K562 (cell line): Measurements from ENCODE around the gene HFE. TPM values are rescaled to one million over a fixed set of nuclear protein-coding genes. Genes with fewer than 3 reads are reported as not detected.

ENCODE experiments used
- RBM22 ChIP-seq: fragments of 200-400 bp; formaldehyde crosslinking; IDR thresholded peaks from 2 replicates; pipeline ENCODE4 v1.6.1; 2018; ENCODE audit warnings: low read length, low read depth; ENCODE audit not compliant: poor library complexity, severe bottlenecking
- RFX5 ChIP-seq: IDR thresholded peaks from 2 replicates; pipeline ENCODE4 v1.6.1; 2011; ENCODE audit warnings: low read depth, mild to moderate bottlenecking, improper control_type of control experiment, low read length
- polyA plus RNA-seq, 8 experiments: library from polyadenylated mRNA; depleted of rRNA in 4 of 8; stranded (reverse) in 5 of 8; unstranded in 3 of 8; fragments of >200 nt; fragmentation: Nextera tagmentation in 2 of 8; fragmentation: Illumina TruSeq in 1 of 8; extraction: Ambion mirVana in 2 of 8; extraction: Trizol in 1 of 8; gene quantifications; 2 replicates each; pipeline versions ENCODE4 v1.2.1 to v1.2.3, GENCODE V29; 2011 to 2014; ENCODE audit warnings: inconsistent platforms in 1 of 8, missing spikeins in 1 of 8
- total RNA-seq, 7 experiments: library from RNA; depleted of rRNA in 6 of 7; stranded (reverse); fragments of >200 nt in 6 of 7; fragmentation: Illumina TruSeq in 2 of 7; extraction: Trizol in 2 of 7; gene quantifications; 2 replicates each; pipeline versions ENCODE4 v1.2.1 to v1.2.3, GENCODE V29; 2011 to 2021; ENCODE audit warnings: low replicate concordance in 1 of 7
- TF ChIP-seq, protein P1 (sequence below): IDR thresholded peaks from 2 replicates; pipeline ENCODE4 v1.6.1; 2014; ENCODE audit warnings: antibody characterized with exemption
- TF ChIP-seq, protein P2 (sequence below): fragments of 250-450 bp; sonication (Bioruptor Pico); IDR thresholded peaks from 2 replicates; pipeline ENCODE4 v1.5.0; 2021
- TF ChIP-seq, protein P3 (sequence below): sonication (generic); formaldehyde crosslinking; IDR thresholded peaks from 2 replicates; pipeline ENCODE4 v1.8.0; 2022; ENCODE audit warnings: missing genetic modification reagents, mild to moderate bottlenecking, borderline replicate concordance
- TF ChIP-seq, protein P4 (sequence below), 2 experiments: fragments of 450-650 bp in 1 of 2; IDR thresholded peaks; 2 replicates each; pipeline ENCODE4 v1.6.1; 2011 to 2017; ENCODE audit warnings: low read depth in 2 of 2, antibody characterized with exemption in 1 of 2, borderline replicate concordance in 1 of 2, low read length in 1 of 2, mild to moderate bottlenecking in 1 of 2, mixed read lengths in 1 of 2; ENCODE audit not compliant: control insufficient read depth in 1 of 2

HFE gene
- total and polyA plus RNA-seq, 9 of the 15 experiments (the other 6 are each of a cell fraction or from before 2014, with no cell fraction given), result 0.14 to 1.2 (median 0.76) TPM

DNA sequence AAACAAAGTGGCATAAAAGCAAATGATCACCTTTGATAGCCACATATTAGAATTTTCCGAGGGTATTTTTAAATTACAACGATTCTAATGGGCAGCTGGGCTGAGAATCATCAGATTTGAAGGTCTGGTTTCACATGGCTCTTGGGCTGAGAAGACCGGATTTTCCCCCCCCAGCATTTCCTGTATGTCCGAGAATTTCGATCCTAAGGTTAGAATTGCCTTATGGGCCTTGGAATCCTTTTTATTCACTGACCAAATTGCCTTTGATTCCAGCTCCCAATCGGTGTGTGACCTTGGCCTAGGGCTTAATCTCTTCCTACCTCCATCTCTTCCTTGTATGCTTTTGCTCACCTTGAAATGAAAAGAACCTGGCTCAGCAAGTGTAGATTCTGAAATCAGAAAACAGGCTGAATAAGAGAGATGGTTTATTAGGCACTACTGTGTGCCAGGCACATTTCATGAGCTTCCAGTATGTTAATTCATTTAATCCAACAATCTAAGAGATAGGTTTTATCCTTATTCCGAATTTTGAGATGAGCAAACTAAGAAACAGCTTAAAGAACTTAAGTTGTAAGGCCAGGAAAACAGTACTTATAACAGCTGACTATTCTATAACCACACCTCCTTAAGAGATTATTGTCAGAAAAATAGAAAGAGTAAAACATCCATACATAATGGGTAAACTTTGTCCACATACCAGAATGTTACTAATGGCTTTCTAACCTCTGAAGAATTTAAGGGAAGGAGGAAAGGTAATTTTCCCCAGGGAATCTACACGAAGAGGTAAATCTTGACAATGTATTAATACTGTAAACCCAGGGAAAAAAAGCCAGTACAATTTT, 39.4 kb downstream of the HFE start (continued):
- TF ChIP-seq RBM22, result peak; percentile 55
- TF ChIP-seq, protein P1, sequence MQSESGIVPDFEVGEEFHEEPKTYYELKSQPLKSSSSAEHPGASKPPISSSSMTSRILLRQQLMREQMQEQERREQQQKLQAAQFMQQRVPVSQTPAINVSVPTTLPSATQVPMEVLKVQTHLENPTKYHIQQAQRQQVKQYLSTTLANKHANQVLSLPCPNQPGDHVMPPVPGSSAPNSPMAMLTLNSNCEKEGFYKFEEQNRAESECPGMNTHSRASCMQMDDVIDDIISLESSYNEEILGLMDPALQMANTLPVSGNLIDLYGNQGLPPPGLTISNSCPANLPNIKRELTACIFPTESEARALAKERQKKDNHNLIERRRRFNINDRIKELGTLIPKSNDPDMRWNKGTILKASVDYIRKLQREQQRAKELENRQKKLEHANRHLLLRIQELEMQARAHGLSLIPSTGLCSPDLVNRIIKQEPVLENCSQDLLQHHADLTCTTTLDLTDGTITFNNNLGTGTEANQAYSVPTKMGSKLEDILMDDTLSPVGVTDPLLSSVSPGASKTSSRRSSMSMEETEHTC, result no peak
- TF ChIP-seq, protein P2, sequence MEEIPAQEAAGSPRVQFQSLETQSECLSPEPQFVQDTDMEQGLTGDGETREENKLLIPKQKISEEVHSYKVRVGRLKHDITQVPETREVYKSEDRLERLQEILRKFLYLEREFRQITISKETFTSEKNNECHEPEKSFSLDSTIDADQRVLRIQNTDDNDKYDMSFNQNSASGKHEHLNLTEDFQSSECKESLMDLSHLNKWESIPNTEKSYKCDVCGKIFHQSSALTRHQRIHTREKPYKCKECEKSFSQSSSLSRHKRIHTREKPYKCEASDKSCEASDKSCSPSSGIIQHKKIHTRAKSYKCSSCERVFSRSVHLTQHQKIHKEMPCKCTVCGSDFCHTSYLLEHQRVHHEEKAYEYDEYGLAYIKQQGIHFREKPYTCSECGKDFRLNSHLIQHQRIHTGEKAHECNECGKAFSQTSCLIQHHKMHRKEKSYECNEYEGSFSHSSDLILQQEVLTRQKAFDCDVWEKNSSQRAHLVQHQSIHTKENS (CRISPR knock-in tag), result no peak
- TF ChIP-seq, protein P3, sequence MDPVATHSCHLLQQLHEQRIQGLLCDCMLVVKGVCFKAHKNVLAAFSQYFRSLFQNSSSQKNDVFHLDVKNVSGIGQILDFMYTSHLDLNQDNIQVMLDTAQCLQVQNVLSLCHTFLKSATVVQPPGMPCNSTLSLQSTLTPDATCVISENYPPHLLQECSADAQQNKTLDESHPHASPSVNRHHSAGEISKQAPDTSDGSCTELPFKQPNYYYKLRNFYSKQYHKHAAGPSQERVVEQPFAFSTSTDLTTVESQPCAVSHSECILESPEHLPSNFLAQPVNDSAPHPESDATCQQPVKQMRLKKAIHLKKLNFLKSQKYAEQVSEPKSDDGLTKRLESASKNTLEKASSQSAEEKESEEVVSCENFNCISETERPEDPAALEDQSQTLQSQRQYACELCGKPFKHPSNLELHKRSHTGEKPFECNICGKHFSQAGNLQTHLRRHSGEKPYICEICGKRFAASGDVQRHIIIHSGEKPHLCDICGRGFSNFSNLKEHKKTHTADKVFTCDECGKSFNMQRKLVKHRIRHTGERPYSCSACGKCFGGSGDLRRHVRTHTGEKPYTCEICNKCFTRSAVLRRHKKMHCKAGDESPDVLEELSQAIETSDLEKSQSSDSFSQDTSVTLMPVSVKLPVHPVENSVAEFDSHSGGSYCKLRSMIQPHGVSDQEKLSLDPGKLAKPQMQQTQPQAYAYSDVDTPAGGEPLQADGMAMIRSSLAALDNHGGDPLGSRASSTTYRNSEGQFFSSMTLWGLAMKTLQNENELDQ (CRISPR knock-in tag), result no peak
- TF ChIP-seq, protein P4, sequence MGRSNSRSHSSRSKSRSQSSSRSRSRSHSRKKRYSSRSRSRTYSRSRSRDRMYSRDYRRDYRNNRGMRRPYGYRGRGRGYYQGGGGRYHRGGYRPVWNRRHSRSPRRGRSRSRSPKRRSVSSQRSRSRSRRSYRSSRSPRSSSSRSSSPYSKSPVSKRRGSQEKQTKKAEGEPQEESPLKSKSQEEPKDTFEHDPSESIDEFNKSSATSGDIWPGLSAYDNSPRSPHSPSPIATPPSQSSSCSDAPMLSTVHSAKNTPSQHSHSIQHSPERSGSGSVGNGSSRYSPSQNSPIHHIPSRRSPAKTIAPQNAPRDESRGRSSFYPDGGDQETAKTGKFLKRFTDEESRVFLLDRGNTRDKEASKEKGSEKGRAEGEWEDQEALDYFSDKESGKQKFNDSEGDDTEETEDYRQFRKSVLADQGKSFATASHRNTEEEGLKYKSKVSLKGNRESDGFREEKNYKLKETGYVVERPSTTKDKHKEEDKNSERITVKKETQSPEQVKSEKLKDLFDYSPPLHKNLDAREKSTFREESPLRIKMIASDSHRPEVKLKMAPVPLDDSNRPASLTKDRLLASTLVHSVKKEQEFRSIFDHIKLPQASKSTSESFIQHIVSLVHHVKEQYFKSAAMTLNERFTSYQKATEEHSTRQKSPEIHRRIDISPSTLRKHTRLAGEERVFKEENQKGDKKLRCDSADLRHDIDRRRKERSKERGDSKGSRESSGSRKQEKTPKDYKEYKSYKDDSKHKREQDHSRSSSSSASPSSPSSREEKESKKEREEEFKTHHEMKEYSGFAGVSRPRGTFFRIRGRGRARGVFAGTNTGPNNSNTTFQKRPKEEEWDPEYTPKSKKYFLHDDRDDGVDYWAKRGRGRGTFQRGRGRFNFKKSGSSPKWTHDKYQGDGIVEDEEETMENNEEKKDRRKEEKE (IDR thresholded peaks at IDR 0.05; ENCODE audit: borderline replicate concordance in 1 of 2, control insufficient read depth in 1 of 2, low read depth in 2 of 2, low read length in 1 of 2), result peak in 1 of 2 experiments; percentile 93; a peak in 1 of 4 replicates
- TF ChIP-seq RFX5, result no peak
